Activated CD8-positive, alpha-beta memory T cell treated with anti-CD3 and anti-CD28 coated beads for 48 hours (primary cell): ENCODE measurements around the gene RAI14.
"Not testable (repeated sequence)": the region's sequence is repeated elsewhere in the genome, so short reads cannot be mapped to it uniquely, and the experiment has no call there.

Source experiments
- DNase-seq, 3 experiments: peaks; one replicate each; pipeline ENCODE4 v3.0.0-alpha.2; 2020; ENCODE audit warnings: low read depth in 2 of 3, low spot score in 2 of 3

RAI14 gene

GRCh38 chr5:34697308-34698108, 41.4 kb downstream of the RAI14 start:
- DNase-seq: no peak

- DNase-seq: no peak
Measured at GRCh38 chr5:34698109-34698419, 41.9 kb downstream of the RAI14 start.

- DNase-seq: no peak
Measured at GRCh38 chr5:34698754-34699153, 42.6 kb downstream of the RAI14 start.

GRCh38 chr5:34699155-34700077, 43.3 kb downstream of the RAI14 start:
- no peak for DNase-seq

DNA sequence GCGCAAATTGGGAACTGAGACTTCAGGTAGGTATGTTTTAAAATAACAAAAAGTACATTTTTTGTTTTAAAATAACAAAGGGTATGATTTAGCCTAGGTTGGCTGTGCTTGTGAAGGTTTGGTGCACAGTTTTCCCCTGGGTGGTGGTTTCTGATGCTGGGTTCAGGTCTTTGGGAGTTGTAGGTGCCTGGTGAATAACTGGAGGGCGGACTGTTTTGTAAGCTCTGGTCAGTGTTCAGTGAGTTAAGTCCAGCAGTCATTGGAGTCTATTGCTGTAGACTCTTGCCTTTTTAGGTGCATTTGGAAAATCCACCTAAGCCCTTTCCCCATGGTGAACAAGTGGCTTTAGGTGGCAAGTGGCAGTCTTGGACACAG, 43.9 kb downstream of the RAI14 start:
- DNase-seq: no peak

- DNase-seq: not testable (repeated sequence)
Measured at GRCh38 chr5:34701442-34701841, 45.3 kb downstream of the RAI14 start.

DNA sequence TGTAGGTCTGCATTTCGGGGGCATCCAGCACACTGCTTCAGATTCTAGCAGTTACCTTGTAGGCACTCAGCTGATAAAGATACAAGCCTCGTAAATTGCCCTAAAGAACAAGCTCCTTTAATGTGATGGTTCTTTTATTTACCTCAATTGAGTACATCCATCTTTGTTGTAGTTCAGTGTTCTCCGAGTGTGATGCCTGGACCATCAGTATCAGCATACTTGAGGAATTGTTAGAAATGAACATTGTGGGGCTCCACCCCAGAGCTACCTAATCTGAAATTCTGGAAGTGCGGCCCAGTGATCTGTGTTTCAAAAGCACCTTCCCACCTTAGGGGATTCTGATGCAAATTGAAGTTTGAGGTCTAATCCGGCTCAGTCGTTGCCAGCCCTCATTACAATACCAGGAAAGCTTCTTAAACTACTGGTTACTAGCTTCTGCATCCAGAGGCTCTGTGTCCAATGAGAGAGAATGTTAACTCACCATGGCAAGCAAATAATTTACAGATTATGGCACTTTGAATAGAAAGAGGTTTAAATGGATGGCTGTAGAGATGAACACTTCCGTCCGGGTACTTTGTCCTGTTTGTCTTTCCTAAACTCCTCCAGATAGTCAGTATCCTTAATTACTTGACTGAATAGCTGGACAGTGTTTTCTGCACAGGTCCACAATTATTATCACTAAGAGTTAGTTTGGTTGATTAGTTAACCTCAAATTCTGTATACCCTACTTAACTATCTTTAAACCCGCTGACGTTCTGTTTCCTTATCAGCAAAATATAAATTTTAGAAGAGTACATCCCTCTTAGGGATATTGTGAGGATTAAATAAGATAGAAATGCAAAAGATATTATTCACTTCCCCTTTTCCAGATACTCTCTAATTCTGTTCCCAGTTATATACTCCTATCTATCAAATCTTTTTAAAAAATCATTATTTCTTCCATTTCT, 47.9 kb downstream of the RAI14 start:
- DNase-seq: no peak

DNA sequence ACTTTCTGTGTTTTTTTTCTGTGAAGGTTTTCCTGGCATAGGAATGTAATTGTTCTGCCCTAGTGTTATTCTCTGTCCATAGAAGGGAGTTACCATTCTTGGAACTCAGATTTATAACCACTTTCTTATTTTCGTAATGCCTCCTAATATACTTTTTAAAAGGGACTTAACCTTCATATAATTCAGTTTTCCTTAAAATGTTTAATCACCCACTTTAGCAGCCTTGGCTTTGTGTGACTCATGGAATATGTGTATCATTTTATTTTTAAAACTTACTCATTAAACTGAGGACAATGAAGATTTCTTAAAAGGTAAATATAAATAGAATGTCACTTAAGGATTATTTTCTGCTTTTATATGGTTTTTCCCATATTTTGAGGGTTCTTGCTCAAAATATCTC, 50.0 kb downstream of the RAI14 start:
- no peak for DNase-seq

DNA sequence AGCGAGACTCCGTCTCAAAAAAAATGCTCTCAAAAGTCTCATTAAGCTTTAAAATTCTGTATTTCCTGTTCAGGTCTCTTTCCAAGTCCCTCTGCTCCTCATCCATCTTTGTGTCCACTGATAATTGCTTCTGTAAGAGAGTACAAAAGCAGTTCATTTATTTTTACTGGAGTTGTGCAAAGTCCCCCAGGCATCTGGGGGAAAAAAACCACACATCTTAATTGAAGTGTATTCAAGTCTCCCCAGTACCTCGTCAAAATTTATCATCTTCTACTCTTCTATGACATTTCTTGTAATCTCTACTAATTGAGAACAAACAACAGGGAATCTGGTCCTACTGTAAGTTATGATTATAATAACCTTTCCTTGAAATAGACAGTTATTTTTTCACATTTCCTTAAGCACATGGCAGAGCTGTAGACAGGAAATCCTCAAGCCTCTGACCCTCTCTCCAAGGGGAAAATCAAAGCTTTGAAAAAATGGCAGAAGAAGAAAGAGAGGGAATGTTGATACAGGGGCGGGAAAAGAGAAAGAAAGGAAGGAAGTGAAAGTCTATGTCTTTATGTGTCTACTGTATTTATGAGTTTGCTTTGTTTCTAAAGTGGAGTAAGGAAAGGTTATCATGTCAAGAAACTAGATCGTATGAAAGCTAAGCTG, 51.5 kb downstream of the RAI14 start:
- DNase-seq: no peak

GRCh38 chr5:34708777-34709176, 52.6 kb downstream of the RAI14 start:
- no peak for DNase-seq

DNA sequence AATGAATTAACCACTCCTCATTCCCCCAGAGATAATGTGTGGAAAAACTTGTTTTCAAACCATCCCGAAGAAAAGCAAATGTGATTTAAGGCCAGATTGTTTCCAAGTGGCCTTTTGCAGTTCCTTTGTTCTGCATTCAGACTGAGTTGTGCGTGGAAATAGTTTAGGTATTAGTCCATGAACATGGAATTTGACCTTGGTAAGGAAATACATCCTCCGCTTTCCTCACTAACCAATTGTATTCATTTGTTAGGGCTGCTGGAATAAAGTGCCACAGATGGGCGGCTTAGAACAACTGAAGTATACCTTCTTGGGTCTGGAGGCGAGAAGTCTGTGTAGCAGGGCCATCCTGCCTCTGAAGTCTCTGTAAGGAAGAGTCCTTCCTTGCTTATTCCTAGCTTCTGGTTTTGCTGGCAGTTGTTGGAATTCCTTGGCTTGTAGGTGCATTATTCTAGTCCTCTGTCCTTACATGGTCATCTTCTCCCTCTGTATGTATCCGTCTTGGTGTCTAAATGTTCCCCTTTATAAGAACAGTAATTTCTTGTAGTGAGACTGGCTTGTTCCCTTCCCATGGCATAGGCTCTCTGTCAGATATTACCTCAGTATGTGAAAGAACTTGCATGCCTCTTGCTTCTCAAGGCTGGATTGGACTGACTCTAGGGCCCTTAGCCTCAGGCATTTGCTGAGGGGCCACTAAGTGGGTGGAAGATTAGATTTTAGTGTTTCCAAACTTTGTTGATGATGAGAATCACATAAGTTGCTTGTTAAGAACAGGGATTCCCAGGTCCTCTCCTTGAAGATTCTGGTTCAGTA, 53.9 kb downstream of the RAI14 start:
- DNase-seq: no peak

- no peak for DNase-seq
Measured at GRCh38 chr5:34712565-34712964, 56.4 kb downstream of the RAI14 start.

DNA sequence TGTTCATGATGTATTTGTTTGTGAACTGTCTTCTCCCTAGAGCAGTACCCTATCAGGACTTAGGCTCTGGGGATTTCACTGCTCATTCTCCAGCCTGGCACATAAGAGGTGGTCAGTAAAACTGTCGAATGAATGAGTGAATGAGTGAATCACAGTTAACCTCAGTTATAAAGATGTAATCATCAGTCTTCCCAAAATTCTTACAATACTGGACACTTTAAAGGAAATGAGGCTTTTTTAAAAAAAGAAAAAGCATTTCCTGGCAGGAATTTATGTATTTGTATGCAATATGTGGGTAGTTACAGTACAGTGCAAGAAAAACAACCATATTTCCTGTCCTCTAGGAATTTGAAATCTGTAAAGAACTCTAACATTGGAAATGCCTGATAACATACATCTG, 59.6 kb downstream of the RAI14 start:
- DNase-seq: no peak

GRCh38 chr5:34716986-34717385, 60.9 kb downstream of the RAI14 start:
- no peak for DNase-seq

DNA sequence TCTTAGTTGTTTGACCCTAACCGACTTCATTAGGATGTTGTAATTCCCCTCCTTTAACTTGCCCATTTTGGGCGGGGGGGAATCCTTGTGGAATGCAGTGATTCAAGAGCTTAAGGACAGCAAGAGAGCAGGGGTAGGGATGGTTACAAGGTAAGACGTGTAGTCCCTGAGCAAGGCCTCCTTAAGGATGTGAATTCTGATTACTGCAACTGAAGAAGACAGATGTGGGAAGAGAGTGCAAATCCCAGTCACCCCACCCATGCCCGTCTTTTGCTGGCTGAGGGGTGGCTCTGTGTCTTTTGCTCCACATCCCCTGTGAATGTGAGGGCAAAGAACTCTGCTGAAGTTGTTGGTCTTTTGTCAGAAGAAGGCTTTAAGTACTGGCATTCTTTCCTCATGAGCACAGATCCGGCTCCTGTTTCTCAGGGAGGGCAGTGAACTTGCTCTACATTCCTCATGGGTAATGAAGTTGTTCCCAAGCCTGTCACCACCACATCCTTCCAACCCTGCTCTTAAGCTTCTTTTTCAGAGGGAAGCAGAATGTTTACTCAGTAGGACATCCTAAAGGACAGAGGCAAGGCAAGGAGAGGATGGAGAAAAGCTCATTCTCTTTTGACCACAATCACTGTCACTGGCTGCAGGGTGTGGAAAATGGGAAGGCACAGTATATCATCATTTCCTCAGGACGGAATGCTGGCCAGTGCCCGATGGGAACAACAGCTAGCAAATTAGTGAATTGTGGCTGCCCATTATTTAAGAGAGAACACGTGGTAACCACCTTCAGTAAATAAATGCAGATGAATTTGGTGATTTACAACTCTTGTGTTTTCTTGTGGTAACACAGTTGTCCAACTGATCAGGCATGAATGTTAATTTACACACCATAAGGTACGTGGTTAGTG, 61.5 kb downstream of the RAI14 start:
- no peak for DNase-seq

DNA sequence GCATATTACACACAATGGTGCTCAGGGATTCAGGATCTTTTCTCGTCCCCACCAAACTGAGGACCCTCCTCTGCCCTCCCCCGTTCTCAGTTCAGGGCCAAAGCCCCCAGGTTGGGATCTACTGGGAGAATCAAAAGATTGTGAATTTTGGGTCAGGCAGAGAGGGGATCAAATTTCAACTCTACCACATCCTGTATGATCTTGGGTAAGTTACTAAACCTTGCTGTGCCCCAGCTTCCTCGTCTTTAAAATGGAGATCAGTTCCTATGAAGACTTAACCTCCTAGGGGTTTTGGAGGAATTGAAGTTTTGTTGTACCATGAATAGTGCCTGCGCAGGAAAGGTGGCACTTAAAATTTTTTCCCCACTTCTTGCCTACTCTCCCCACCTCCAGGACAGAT, 62.4 kb downstream of the RAI14 start:
- no peak for DNase-seq

- no peak for DNase-seq
Measured at GRCh38 chr5:34719029-34719428, 62.9 kb downstream of the RAI14 start.

- no peak for DNase-seq
Measured at GRCh38 chr5:34721327-34721726, 65.2 kb downstream of the RAI14 start.

- DNase-seq: no peak
Measured at GRCh38 chr5:34722183-34722582, 66.1 kb downstream of the RAI14 start.
